Forelimb muscle (tissue), 1 donor: Measurements from ENCODE around the gene MRPS6. TPM values are rescaled to one million over a fixed set of nuclear protein-coding genes. Genes with fewer than 3 reads are reported as not detected.

Source experiments
- DNase-seq: peaks from one replicate; pipeline ENCODE4 v3.0.0-alpha.2; 2013; ENCODE audit warnings: low read depth
- polyA plus RNA-seq: library from polyadenylated mRNA; unstranded; fragments of 120-200 nt; gene quantifications from one replicate; pipeline ENCODE4 v1.2.1, GENCODE V29; 2013; ENCODE audit not compliant: insufficient read length

MRPS6 gene
- polyA plus RNA-seq, 1 donor = 33.6 TPM

- no peak for DNase-seq
Measured at GRCh38 chr21:34100337-34100736, 27.0 kb downstream of the MRPS6 start.

- no peak for DNase-seq
Measured at GRCh38 chr21:34100790-34101189, 27.4 kb downstream of the MRPS6 start.

GRCh38 chr21:34105947-34106541 is 32.7 kb downstream of the MRPS6 start:
- no peak for DNase-seq

GRCh38 chr21:34107606-34108005 is 34.2 kb downstream of the MRPS6 start:
- DNase-seq = no peak

GRCh38 chr21:34109075-34109474 is 35.7 kb downstream of the MRPS6 start:
- DNase-seq = no peak

- no peak for DNase-seq
Measured at GRCh38 chr21:34110594-34111202, 37.3 kb downstream of the MRPS6 start.

GRCh38 chr21:34112316-34113033 is 39.1 kb downstream of the MRPS6 start:
- no peak for DNase-seq

- DNase-seq = no peak
Measured at GRCh38 chr21:34113842-34114241, 40.5 kb downstream of the MRPS6 start.

GRCh38 chr21:34115160-34115559 is 41.8 kb downstream of the MRPS6 start:
- DNase-seq = no peak

- DNase-seq = no peak
Measured at GRCh38 chr21:34116569-34116968, 43.2 kb downstream of the MRPS6 start.

- no peak for DNase-seq
Measured at GRCh38 chr21:34120867-34121266, 47.5 kb downstream of the MRPS6 start.

- no peak for DNase-seq
Measured at GRCh38 chr21:34122047-34122446, 48.7 kb downstream of the MRPS6 start.

- no peak for DNase-seq
Measured at GRCh38 chr21:34123609-34124008, 50.2 kb downstream of the MRPS6 start.

- DNase-seq = no peak
Measured at GRCh38 chr21:34126269-34126668, 52.9 kb downstream of the MRPS6 start.

- DNase-seq = no peak
Measured at GRCh38 chr21:34126691-34127090, 53.3 kb downstream of the MRPS6 start.

- no peak for DNase-seq
Measured at GRCh38 chr21:34128124-34128523, 54.7 kb downstream of the MRPS6 start.

- DNase-seq = no peak
Measured at GRCh38 chr21:34128674-34129038, 55.3 kb downstream of the MRPS6 start.

GRCh38 chr21:34129039-34129891 is 55.9 kb downstream of the MRPS6 start:
- DNase-seq = peak; percentile 72

GRCh38 chr21:34129901-34130715 is 56.7 kb downstream of the MRPS6 start:
- no peak for DNase-seq

GRCh38 chr21:34130716-34130985 is 57.3 kb downstream of the MRPS6 start:
- DNase-seq = no peak

- no peak for DNase-seq
Measured at GRCh38 chr21:34131586-34131985, 58.2 kb downstream of the MRPS6 start.

- DNase-seq = no peak
Measured at GRCh38 chr21:34132202-34132601, 58.8 kb downstream of the MRPS6 start.
